Stimulated activated CD8-positive, alpha-beta memory T cell treated with anti-CD3 and anti-CD28 coated beads, Interleukin-12 subunit alpha, Interleukin-12 subunit beta, amount 100 ng/mL, for 4 hours (primary cell): Measurements from ENCODE around the gene PCLO.
"Not testable (repeated sequence)": the region's sequence is repeated elsewhere in the genome, so short reads cannot be mapped to it uniquely, and the experiment has no call there.

Experiments used
- DNase-seq: peaks from one replicate; pipeline ENCODE4 v3.0.0-alpha.2; 2020; ENCODE audit warnings: low read depth

PCLO gene

GRCh38 chr7:83053965-83054364 is 108.7 kb downstream of the PCLO start:
- DNase-seq, result no peak

- DNase-seq, result no peak
These were observed 122.2 kb downstream of the PCLO start for GRCh38 chr7:83040484-83040883.

GRCh38 chr7:83038787-83039186 is 123.9 kb downstream of the PCLO start:
- DNase-seq, result no peak

GRCh38 chr7:83036721-83037380 is 125.8 kb downstream of the PCLO start:
- no peak for DNase-seq

GRCh38 chr7:83036130-83036529 is 126.6 kb downstream of the PCLO start:
- no peak for DNase-seq

GRCh38 chr7:83032195-83032594 is 130.5 kb downstream of the PCLO start:
- no peak for DNase-seq

GRCh38 chr7:83023817-83024665 is 138.6 kb downstream of the PCLO start:
- DNase-seq, result not testable (repeated sequence)

GRCh38 chr7:83021032-83021431 is 141.7 kb downstream of the PCLO start:
- no peak for DNase-seq

GRCh38 chr7:83020161-83020560 is 142.5 kb downstream of the PCLO start:
- DNase-seq, result no peak

- DNase-seq, result no peak
These were observed 146.8 kb downstream of the PCLO start for GRCh38 chr7:83015916-83016315.

- no peak for DNase-seq
These were observed 148.1 kb downstream of the PCLO start for GRCh38 chr7:83014546-83014945.

GRCh38 chr7:83011954-83012353 is 150.7 kb downstream of the PCLO start:
- no peak for DNase-seq

GRCh38 chr7:83005410-83005809 is 157.3 kb downstream of the PCLO start:
- DNase-seq, result no peak

- DNase-seq, result no peak
These were observed 161.2 kb downstream of the PCLO start for GRCh38 chr7:83001362-83002040.

- no peak for DNase-seq
These were observed 164.2 kb downstream of the PCLO start for GRCh38 chr7:82998436-82998835.

- DNase-seq, result no peak
These were observed 177.4 kb downstream of the PCLO start for GRCh38 chr7:82985144-82985802.

GRCh38 chr7:82980130-82980788 is 182.4 kb downstream of the PCLO start:
- DNase-seq, result no peak

- no peak for DNase-seq
These were observed 186.7 kb downstream of the PCLO start for GRCh38 chr7:82975811-82976468.

- DNase-seq, result no peak
These were observed 190.5 kb downstream of the PCLO start for GRCh38 chr7:82972135-82972534.

GRCh38 chr7:82965088-82966036 is 197.3 kb downstream of the PCLO start:
- no peak for DNase-seq
